Neural progenitor cell (in vitro differentiated cells): ENCODE results near the gene SETD3.

Experiments used
- EZH2 ChIP-seq: fragments of 200-600 bp; sonication (generic); IDR thresholded peaks from 2 replicates; pipeline ENCODE4 v1.6.1; 2017; ENCODE audit warnings: antibody characterized with exemption, mild to moderate bottlenecking, moderate library complexity
- EZH2phosphoT487 ChIP-seq: fragments of 200-600 bp; sonication (generic); IDR thresholded peaks from 2 replicates; pipeline ENCODE4 v1.6.1; 2017; ENCODE audit warnings: antibody characterized with exemption
- TF ChIP-seq, protein P1 (sequence below): fragments of 200-600 bp; sonication (generic); IDR thresholded peaks from 2 replicates; pipeline ENCODE4 v1.5.1; 2017; ENCODE audit warnings: antibody characterized with exemption, mild to moderate bottlenecking

- TF ChIP-seq, protein P1, sequence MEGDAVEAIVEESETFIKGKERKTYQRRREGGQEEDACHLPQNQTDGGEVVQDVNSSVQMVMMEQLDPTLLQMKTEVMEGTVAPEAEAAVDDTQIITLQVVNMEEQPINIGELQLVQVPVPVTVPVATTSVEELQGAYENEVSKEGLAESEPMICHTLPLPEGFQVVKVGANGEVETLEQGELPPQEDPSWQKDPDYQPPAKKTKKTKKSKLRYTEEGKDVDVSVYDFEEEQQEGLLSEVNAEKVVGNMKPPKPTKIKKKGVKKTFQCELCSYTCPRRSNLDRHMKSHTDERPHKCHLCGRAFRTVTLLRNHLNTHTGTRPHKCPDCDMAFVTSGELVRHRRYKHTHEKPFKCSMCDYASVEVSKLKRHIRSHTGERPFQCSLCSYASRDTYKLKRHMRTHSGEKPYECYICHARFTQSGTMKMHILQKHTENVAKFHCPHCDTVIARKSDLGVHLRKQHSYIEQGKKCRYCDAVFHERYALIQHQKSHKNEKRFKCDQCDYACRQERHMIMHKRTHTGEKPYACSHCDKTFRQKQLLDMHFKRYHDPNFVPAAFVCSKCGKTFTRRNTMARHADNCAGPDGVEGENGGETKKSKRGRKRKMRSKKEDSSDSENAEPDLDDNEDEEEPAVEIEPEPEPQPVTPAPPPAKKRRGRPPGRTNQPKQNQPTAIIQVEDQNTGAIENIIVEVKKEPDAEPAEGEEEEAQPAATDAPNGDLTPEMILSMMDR, result no peak
- TF ChIP-seq EZH2 (no peak), EZH2phosphoT487 (no peak)
Measured at GRCh38 chr14:99475179-99475578, 5.5 kb downstream of the SETD3 start.
